WTC11 (cell line): ENCODE data around the gene VWC2. TPM values are rescaled to one million over a fixed set of nuclear protein-coding genes. Genes with fewer than 3 reads are reported as not detected.

Experiments
- ATAC-seq: fragments of 200-7000 bp; cut with Tn5 transposase; 2 replicates; pipeline ENCODE4 v1.10.0; 2021; ENCODE audit warnings: mild to moderate bottlenecking, moderate library complexity
- CTCF ChIA-PET: fragments of 300-600 bp; sonication (Branson Sonifier 250); formaldehyde crosslinking; loops from one replicate; lab custom pipeline; 2021; ENCODE audit warnings: antibody characterized with exemption; lab: Charles Lee
- POLR2A ChIA-PET: fragments of 350-600 bp; sonication (Branson Sonifier 250); formaldehyde crosslinking; loops from one replicate; lab custom pipeline; 2021; ENCODE audit warnings: antibody characterized with exemption; lab: Charles Lee
- DNase-seq: peaks from one replicate; pipeline ENCODE4 v3.0.0; 2021; ENCODE audit warnings: low spot score
- H3K27ac Mint-ChIP-seq: 2 replicates; pipeline ENCODE4 v1.8.0; 2021; ENCODE audit warnings: mixed read lengths
- H3K27me3 Mint-ChIP-seq: 2 replicates; pipeline ENCODE4 v1.8.0; 2021; ENCODE audit warnings: low read depth, mild to moderate bottlenecking, moderate library complexity, mixed read lengths
- H3K36me3 Mint-ChIP-seq: 2 replicates; pipeline ENCODE4 v1.8.0; 2021; ENCODE audit warnings: mixed read lengths
- H3K4me1 Mint-ChIP-seq: 2 replicates; pipeline ENCODE4 v1.8.0; 2022; ENCODE audit warnings: mixed read lengths
- H3K4me3 Mint-ChIP-seq: 2 replicates; pipeline ENCODE4 v1.8.0; 2021; ENCODE audit warnings: mild to moderate bottlenecking, moderate library complexity, mixed read lengths
- H3K9me3 Mint-ChIP-seq: 2 replicates; pipeline ENCODE4 v1.8.0; 2021; ENCODE audit warnings: mixed read lengths
- ATF1 ChIP-seq: sonication (generic); formaldehyde crosslinking; IDR thresholded peaks from 2 replicates; pipeline ENCODE4 v1.8.1; 2023; ENCODE audit warnings: mild to moderate bottlenecking, moderate library complexity, missing genetic modification reagents
- ATF6 ChIP-seq: sonication (generic); formaldehyde crosslinking; IDR thresholded peaks from 2 replicates; pipeline ENCODE4 v1.8.1; 2023; ENCODE audit warnings: mild to moderate bottlenecking, missing genetic modification reagents
- GRHL2 ChIP-seq: fragments of 250-450 bp; sonication (Bioruptor Pico); IDR thresholded peaks from 2 replicates; pipeline ENCODE4 v1.8.0; 2022; ENCODE audit warnings: mild to moderate bottlenecking, moderate library complexity; ENCODE audit not compliant: insufficient replicate concordance, severe bottlenecking
- HMGXB4 ChIP-seq: sonication (generic); formaldehyde crosslinking; IDR thresholded peaks from 2 replicates; pipeline ENCODE4 v1.8.1; 2023; ENCODE audit warnings: mild to moderate bottlenecking, moderate library complexity, missing genetic modification reagents
- IRF1 ChIP-seq: sonication (generic); formaldehyde crosslinking; IDR thresholded peaks from 2 replicates; pipeline ENCODE4 v1.8.0; 2023; ENCODE audit warnings: missing genetic modification reagents
- JUN ChIP-seq: sonication (generic); formaldehyde crosslinking; IDR thresholded peaks from 2 replicates; pipeline ENCODE4 v1.8.0; 2023; ENCODE audit warnings: mild to moderate bottlenecking, missing genetic modification reagents
- KAT7 ChIP-seq: sonication (generic); formaldehyde crosslinking; IDR thresholded peaks from 2 replicates; pipeline ENCODE4 v1.8.1; 2023; ENCODE audit warnings: missing genetic modification reagents, mild to moderate bottlenecking, borderline replicate concordance
- MAX ChIP-seq: sonication (generic); formaldehyde crosslinking; IDR thresholded peaks from 2 replicates; pipeline ENCODE4 v1.8.0; 2022; ENCODE audit warnings: mild to moderate bottlenecking, missing genetic modification reagents
- NFYB ChIP-seq: sonication (generic); formaldehyde crosslinking; conservative IDR thresholded peaks from 2 replicates; pipeline ENCODE4 v1.8.0; 2022; ENCODE audit warnings: low read depth, missing genetic modification reagents
- NR3C1 ChIP-seq: sonication (generic); formaldehyde crosslinking; conservative IDR thresholded peaks from 2 replicates; pipeline ENCODE4 v1.8.1; 2023; ENCODE audit warnings: low read depth, mild to moderate bottlenecking, missing genetic modification reagents
- RELA ChIP-seq: sonication (generic); formaldehyde crosslinking; IDR thresholded peaks from 2 replicates; pipeline ENCODE4 v1.8.1; 2022; ENCODE audit warnings: missing genetic modification reagents, mild to moderate bottlenecking, borderline replicate concordance
- RORB ChIP-seq: fragments of 250-450 bp; sonication (Bioruptor Pico); IDR thresholded peaks from 2 replicates; pipeline ENCODE4 v1.9.0; 2021; ENCODE audit warnings: mild to moderate bottlenecking
- TCF7 ChIP-seq: sonication (generic); formaldehyde crosslinking; IDR thresholded peaks from 2 replicates; pipeline ENCODE4 v1.8.0; 2022; ENCODE audit warnings: mild to moderate bottlenecking, low read depth, missing genetic modification reagents, moderate library complexity
- TEAD1 ChIP-seq: sonication (generic); formaldehyde crosslinking; IDR thresholded peaks from 2 replicates; pipeline ENCODE4 v1.8.0; 2022; ENCODE audit warnings: mild to moderate bottlenecking, missing genetic modification reagents
- ZNF121 ChIP-seq: sonication (generic); formaldehyde crosslinking; IDR thresholded peaks from 2 replicates; pipeline ENCODE4 v1.8.0; 2023; ENCODE audit warnings: missing genetic modification reagents
- ZNF232 ChIP-seq: sonication (generic); formaldehyde crosslinking; IDR thresholded peaks from 2 replicates; pipeline ENCODE4 v1.8.0; 2022; ENCODE audit warnings: mild to moderate bottlenecking, missing genetic modification reagents
- ZNF396 ChIP-seq: fragments of 250-450 bp; sonication (Bioruptor Pico); IDR thresholded peaks from 2 replicates; pipeline ENCODE4 v1.8.0; 2021; ENCODE audit warnings: mild to moderate bottlenecking, moderate library complexity, borderline replicate concordance
- total RNA-seq: library from RNA; stranded (reverse); gene quantifications from 3 replicates; pipeline ENCODE4 v1.2.3, GENCODE V29; 2021
- TF ChIP-seq, protein P1 (sequence below): sonication (generic); formaldehyde crosslinking; IDR thresholded peaks from 2 replicates; pipeline ENCODE4 v1.8.0; 2023; ENCODE audit warnings: missing genetic modification reagents, mild to moderate bottlenecking, borderline replicate concordance

The VWC2 gene
- total RNA-seq, 1 experiment from 2014 or later = 0.79 TPM

- TF ChIP-seq, protein P1, sequence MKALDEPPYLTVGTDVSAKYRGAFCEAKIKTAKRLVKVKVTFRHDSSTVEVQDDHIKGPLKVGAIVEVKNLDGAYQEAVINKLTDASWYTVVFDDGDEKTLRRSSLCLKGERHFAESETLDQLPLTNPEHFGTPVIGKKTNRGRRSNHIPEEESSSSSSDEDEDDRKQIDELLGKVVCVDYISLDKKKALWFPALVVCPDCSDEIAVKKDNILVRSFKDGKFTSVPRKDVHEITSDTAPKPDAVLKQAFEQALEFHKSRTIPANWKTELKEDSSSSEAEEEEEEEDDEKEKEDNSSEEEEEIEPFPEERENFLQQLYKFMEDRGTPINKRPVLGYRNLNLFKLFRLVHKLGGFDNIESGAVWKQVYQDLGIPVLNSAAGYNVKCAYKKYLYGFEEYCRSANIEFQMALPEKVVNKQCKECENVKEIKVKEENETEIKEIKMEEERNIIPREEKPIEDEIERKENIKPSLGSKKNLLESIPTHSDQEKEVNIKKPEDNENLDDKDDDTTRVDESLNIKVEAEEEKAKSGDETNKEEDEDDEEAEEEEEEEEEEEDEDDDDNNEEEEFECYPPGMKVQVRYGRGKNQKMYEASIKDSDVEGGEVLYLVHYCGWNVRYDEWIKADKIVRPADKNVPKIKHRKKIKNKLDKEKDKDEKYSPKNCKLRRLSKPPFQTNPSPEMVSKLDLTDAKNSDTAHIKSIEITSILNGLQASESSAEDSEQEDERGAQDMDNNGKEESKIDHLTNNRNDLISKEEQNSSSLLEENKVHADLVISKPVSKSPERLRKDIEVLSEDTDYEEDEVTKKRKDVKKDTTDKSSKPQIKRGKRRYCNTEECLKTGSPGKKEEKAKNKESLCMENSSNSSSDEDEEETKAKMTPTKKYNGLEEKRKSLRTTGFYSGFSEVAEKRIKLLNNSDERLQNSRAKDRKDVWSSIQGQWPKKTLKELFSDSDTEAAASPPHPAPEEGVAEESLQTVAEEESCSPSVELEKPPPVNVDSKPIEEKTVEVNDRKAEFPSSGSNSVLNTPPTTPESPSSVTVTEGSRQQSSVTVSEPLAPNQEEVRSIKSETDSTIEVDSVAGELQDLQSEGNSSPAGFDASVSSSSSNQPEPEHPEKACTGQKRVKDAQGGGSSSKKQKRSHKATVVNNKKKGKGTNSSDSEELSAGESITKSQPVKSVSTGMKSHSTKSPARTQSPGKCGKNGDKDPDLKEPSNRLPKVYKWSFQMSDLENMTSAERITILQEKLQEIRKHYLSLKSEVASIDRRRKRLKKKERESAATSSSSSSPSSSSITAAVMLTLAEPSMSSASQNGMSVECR = no peak
- TF ChIP-seq ATF6 (CRISPR knock-in tag) (no peak), JUN (CRISPR knock-in tag) (no peak), RELA (no peak), ZNF121 (CRISPR knock-in tag) (no peak), ZNF396 (CRISPR knock-in tag) (no peak), GRHL2 (no peak), HMGXB4 (CRISPR knock-in tag) (no peak)
Measured at GRCh38 chr7:49788455-49789059, 15.1 kb downstream of the VWC2 start (continued).

GRCh38 chr7:49789736-49790135 lies 16.3 kb downstream of the VWC2 start:
- Mint-ChIP-seq H3K36me3 (peaks cover 10% of the 10 kb centered on the region; the same call in 1 of the 2 replicates), H3K4me1 (peaks cover 22% of the 10 kb centered on the region), H3K27ac (no peak overlapping the region), H3K4me3 (no peak overlapping the region), H3K27me3 (peaks cover 4% of the 10 kb centered on the region; the same call in 1 of the 2 replicates), H3K9me3 (peaks cover 30% of the 10 kb centered on the region)
- DNase-seq = no peak
- POLR2A ChIA-PET = no interaction called here
- CTCF ChIA-PET = interaction anchor here (1.1 to 3.6 kb wide), 7 partner anchors 13 to 788 kb away, joined by 3 to 39 read pairs (median 6); no protein-coding TSS in a partner anchor
- no peak for ATAC-seq
- TF ChIP-seq RELA (no peak), ZNF121 (CRISPR knock-in tag) (no peak), MAX (CRISPR knock-in tag) (no peak), ZNF232 (CRISPR knock-in tag) (no peak), IRF1 (CRISPR knock-in tag) (no peak), ATF1 (CRISPR knock-in tag) (no peak), TCF7 (no peak), NR3C1 (no peak), TEAD1 (CRISPR knock-in tag) (no peak), ATF6 (CRISPR knock-in tag) (no peak), KAT7 (CRISPR knock-in tag) (no peak), NFYB (CRISPR knock-in tag) (no peak), RORB (CRISPR knock-in tag) (no peak)
- TF ChIP-seq, protein P1 = no peak
